Medulla oblongata (tissue), 1 donor: Measurements from ENCODE around the gene URB1.
A peak's percentile ranks its signal among the peaks of the same experiment; 100 is the strongest.
"Not testable (repeated sequence)": the region's sequence is repeated elsewhere in the genome, so short reads cannot be mapped to it uniquely, and the experiment has no call there.

ENCODE experiments used
- DNase-seq: peaks from one replicate; pipeline ENCODE4 v3.0.0-alpha.2; 2015; ENCODE audit errors: extremely low spot score

The URB1 gene

GRCh38 chr21:32298148-32298559 lies 94.7 kb downstream of the URB1 start:
- no peak for DNase-seq

- DNase-seq, result no peak
These were observed 95.4 kb downstream of the URB1 start for GRCh38 chr21:32297449-32297848.

- DNase-seq, result no peak
These were observed 107.3 kb downstream of the URB1 start for GRCh38 chr21:32285476-32285875.

GRCh38 chr21:32282992-32283391 lies 109.8 kb downstream of the URB1 start:
- no peak for DNase-seq

- no peak for DNase-seq
These were observed 111.3 kb downstream of the URB1 start for GRCh38 chr21:32281531-32281930.

- DNase-seq, result no peak
These were observed 113.5 kb downstream of the URB1 start for GRCh38 chr21:32279377-32279680.

- peak; percentile 96 for DNase-seq
These were observed 114.1 kb downstream of the URB1 start, which contains the start of gene MIS18A for GRCh38 chr21:32278518-32279376. TSS of gene MIS18A (minus strand) at chr21:32279049. CDS start at chr21:32279014, 35 bp downstream.

- no peak for DNase-seq
These were observed 114.7 kb downstream of the URB1 start for GRCh38 chr21:32278103-32278502.

- no peak for DNase-seq
These were observed 116.1 kb downstream of the URB1 start for GRCh38 chr21:32276671-32277070.

GRCh38 chr21:32270748-32271147 lies 122.1 kb downstream of the URB1 start:
- no peak for DNase-seq

- not testable (repeated sequence) for DNase-seq
These were observed 127.5 kb downstream of the URB1 start for GRCh38 chr21:32265321-32265720.

- no peak for DNase-seq
These were observed 130.9 kb downstream of the URB1 start for GRCh38 chr21:32261929-32262328.
